Bone marrow (tissue), 2 donors: ENCODE results near the gene NRIP2.

Source experiments
- DNase-seq, 2 donors: peaks; one replicate each; lab custom pipeline; 2025; lab: John Stamatoyannopoulos, UW

Gene NRIP2

DNA sequence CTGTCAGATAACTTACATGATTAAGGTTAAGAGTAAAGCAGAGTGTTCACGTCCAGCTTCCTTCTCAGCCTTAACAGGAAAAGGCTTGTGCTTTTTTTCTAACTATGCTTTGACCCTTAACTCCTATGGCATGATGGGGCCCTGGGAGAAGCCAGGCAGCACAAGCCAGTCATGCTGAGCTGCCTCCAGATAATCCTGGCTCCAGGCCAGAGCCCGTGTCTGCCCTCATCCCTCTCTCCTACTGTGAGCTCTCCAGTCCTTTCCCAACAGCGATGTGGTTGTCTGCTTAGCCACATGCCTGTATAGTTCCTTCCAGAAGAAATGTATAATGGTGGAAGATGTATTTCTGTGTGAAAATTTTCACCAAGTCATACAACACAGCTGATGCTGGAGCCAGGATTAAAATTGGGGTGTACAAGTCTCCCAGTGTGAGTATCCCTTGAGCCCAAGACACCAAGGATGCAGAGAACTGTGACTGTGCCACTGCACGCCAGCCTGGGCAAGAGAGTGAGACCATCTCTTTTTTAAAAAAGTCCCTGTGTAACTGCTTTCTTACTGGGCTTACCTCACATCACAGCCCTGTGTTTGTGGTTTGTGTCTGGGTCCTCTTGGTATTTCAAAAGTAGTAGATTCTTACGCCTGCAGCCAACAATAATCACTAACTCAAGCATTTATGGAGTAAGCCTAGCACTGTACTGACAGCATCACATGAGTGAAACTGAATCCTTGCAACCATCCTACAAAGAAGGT, 30.3 kb downstream of the NRIP2 start:
- no peak for DNase-seq

DNA sequence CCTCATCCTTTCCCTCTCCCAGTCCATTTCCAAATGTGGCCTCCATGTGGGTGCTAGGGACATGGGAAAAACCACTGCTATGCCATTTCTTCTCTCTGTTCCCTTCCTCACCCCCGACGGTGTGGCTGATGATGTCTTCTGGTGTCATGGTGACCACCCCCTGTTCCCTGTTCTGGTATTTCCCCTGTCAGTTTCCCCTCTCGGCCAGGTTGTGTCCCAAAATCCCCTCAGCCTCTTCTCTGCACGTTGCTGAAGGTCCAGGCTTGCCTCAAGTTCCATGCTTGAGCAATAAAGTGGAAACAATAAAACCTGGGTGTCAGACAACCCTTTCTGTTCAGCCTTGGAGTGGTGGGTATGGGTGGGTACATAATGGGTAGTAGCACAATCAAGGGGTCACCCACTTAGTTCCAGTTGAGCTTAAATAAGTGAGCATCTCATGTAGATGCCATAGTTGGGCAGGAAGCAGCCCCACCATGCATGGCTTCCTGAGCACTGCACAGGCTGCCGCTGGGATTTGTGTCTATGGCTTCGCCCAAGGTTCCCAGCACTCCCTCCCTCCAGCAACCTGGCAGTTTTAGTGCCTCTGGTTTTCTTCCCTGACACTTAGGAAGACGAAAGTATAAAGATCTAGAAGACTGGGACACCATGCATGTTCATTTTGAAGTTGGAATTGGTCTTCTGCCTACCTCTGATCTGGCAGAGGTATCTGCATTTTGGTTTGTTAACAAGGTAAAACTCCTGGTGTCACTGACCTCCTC, 31.0 kb downstream of the NRIP2 start:
- DNase-seq, result no peak

GRCh38 chr12:2801044-2801783, 33.6 kb downstream of the NRIP2 start:
- DNase-seq, result no peak

- no peak for DNase-seq
Observed at GRCh38 chr12:2800046-2800570, 34.7 kb downstream of the NRIP2 start.

GRCh38 chr12:2797721-2798418, 37.0 kb downstream of the NRIP2 start:
- no peak for DNase-seq

DNA sequence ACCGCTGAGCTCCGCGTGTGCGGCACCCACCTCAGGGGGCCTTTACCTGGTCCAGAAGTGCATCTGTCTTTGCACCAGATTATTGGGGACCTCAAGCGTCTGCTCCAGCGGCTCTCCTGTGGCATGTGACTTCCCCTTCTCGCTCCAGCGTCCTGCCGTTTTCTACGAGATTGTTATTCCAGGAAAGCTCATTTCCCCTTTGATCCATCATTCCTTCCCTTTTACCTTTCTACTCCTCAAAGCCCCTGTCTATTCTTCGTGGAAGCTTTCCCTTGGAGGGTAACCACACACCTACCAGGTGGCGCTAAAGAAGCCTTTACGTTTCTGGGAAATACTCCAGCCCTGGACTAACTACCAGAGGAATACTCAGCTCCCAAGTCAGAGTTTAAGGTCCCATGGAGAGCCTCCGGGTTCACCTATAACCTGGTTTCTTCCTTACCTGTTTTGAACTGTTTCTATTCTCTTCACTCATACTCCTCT, 38.6 kb downstream of the NRIP2 start:
- no peak for DNase-seq

DNA sequence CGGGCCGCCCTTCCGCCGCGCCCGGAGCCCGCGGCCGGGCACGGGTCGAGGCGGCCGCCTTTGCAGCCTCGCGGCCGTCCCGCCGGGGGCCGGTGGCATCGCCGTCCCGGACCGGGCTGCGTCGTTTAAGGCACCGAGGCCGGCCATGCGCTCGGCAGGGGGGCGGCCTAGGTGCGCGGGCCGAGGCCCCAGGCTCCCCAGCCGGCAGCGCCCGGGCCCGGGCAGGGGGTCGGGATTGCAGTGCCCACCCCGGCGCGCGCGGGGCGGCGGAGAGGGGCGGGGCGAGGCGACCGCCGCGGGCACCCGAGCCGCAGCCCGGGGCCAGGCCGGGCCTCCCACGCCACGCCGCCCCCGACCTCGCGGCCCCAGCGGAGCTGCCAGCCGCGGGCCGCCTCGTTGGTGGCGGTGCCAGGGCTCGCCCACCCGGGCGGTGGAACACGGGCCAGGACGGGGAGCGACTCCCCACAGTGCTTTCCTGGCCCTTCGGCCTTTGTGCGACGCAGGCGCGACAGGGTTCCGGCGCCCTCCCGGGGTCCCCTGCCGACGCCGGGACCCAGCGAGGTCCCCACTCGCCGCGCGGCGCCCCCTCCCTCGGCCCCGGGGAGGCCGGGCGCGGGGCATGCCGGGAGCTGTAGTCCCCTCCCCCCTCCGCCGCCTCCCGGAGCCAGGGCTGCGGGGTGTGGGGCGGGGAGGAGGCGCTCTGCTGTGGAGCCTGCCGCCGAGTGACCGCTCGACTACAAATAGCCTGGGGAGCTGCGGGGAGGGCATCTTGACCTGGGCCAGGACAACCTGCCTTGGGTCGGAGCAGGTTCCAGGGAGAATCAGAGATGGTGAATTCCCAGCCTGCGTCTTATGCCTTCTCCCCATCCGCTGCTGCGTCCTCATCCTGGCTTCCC, 39.3 kb downstream of the NRIP2 start:
- peak in 1 of 2 donors; percentile 19 for DNase-seq

GRCh38 chr12:2794736-2795289, 40.0 kb downstream of the NRIP2 start, which contains the start of gene FKBP4:
Gene FKBP4 (plus strand): TSS chr12:2794970. CDS start chr12:2795140, 170 bp downstream.
- peak; percentile 36 to 41 for DNase-seq

DNA sequence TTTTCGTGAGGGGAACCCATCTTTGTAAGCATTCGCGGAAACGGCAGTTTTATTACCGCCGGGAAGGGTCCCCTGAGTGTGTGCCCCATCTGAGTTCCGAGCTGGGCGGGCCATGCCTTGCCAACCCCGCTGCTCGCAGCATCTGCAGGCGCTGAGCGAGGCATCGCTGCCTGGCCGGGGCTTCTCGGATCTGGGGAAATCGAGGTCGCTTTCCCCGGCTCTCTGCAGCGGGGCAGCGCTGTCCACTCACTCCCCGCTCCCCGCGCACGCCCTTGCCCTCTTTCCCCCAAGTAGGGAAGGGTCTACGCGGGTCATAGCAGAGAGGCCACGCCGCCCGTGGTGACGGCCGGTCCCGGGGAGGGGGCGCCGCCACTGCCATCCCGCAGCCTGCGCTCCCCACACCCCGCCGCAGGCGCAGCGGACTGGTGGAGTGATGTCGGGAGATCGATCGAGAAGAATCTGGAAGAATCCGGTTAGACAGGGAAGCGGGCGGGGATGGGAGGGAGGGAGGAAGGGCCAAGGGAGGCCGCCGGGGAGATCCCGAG, 40.6 kb downstream of the NRIP2 start:
- DNase-seq, result no peak

GRCh38 chr12:2793561-2793960, 41.3 kb downstream of the NRIP2 start:
- no peak for DNase-seq

DNA sequence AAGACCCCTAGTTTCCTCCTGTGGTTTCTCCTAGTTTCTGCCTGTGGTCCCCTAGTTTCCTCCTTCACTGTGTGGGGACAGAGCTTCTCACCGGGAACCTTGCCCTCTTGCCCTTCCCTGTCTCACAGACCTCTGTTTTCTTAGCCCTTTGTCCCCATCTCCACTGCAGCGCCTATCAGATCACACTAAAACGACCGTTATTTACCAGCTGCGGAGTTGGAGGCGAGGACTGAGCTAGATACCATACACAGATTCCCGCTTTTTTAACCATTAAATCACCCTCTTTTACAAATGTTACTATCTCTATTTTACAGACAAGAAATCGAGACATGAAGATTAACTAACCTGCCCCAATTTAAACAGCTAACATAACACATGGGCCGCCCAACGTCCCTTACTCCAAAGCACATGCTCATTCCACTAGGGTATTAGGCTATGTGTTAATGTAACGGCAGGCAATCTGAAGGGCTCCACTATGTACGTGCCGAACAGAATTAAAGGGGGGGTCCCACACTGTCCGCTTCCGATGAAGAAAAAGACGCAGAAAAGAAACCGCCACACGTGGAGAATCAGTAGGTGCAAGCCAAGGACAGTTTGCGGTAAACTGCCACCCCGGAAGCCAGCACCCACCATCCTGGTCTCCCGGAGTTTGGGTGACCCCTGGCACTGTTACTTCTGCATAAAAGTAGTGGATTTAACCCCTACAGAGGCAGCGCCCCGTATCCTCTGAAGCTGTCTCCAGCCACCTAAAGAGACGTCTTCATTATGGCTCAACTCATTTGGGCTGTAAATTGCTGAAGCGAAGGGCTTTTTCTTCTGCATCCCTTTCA, 41.9 kb downstream of the NRIP2 start:
- DNase-seq, result no peak

- no peak for DNase-seq
Observed at GRCh38 chr12:2791089-2791488, 43.7 kb downstream of the NRIP2 start.

GRCh38 chr12:2785017-2785416, 49.8 kb downstream of the NRIP2 start:
- DNase-seq, result no peak

DNA sequence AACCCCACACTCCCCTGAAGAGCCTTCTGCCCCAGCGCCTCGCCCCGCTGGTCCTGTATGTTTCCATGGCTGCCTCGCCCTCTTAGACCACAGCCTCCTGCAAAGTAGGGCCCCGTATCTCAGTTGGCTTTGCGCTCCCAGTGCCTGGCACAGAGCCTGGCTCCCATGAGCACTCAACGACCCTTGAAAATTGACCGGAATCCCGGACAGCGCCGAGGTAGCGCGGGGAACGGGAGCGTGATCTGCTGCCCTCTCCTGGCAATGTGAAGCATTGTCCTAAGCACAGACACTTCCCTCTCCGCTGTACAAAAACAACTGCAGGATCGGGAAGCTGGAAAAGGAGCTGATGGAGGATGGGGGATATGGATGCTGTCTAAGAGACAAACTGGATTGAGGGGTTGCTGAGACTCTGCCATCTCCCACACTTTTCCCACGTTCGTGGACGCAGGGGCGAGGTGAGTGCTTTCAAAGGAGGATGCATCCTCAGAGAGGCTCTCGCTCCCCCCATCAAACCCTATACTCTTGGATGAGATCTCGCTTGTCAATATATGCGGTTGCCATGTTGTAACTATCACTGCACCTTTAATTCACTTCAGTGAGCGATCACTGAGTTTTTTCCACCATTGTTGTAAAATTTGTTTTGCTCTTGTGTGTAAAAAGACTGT, 50.8 kb downstream of the NRIP2 start:
- peak; percentile 17 to 19 for DNase-seq

GRCh38 chr12:2779281-2779680, 55.6 kb downstream of the NRIP2 start:
- DNase-seq, result no peak

DNA sequence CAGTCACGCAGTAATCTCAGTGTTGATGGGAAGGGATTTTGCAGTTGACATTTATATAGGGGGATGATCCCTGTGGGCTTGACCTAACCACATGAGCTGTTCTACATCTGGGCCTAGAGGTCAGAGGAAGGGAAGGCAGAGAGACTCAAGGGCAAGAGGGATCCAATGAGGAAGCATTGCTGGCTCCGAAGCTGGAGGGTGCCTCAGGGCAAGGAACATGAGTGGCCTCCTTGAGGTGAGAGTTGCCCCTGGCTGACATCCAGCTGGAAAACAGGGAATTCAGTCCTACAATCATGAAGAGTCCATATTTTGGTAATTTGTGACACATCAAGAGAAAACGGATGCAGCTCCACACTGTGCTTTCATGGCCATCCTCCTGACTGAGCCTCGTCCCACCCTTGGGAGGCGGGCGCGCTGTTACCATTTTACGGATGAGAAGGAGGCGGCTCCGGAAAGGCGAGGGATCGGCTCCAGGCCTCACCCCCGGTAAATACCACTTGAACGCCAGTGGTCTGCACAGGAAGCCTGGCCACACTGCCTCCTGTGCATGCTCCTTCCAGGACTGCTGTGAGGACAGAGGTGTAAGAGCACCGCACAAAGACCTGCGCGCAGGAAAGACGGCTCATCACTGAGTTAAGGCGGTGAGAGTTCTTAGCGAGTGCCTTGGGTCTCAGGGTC, 58.6 kb downstream of the NRIP2 start:
- DNase-seq, result no peak

DNA sequence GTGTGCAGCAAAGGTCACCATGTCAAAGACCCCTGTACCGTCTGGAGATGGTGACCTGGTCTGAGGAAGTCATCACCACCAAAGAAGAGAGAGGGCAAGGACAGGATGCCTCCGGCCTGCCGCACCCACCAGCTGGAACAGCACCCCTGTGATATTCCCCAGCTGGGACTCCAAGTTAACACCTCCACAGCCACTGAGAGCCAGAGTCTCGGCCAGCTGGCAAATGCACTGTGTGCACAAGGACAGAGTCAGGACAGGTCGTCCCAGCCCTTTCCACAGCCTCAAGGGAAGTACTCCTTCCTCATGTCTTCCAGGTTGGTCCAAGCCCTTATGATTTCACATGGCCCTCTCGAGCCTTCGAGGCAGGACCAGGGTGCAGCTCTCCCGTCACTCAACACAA, 59.4 kb downstream of the NRIP2 start:
- DNase-seq, result no peak
